CD14-positive monocyte (primary cell): ENCODE data around the gene PKDREJ. TPM values are rescaled to one million over a fixed set of nuclear protein-coding genes. Genes with fewer than 3 reads are reported as not detected.

Experiments used
- DNase-seq, 3 donors: peaks; one replicate each; pipeline ENCODE4 v3.0.0-alpha.2; 2011 to 2022
- H2AFZ ChIP-seq: 2 replicates; pipeline ENCODE4 v1.6.0; 2012; ENCODE audit warnings: mild to moderate bottlenecking, low read depth, low read length, inconsistent platforms; ENCODE audit not compliant: insufficient read depth, poor library complexity, severe bottlenecking
- H3K27ac ChIP-seq, 2 donors: 1 replicate in 1 of 2; 2 replicates in 1 of 2; pipeline ENCODE4 v1.5.1; 2012 to 2013; ENCODE audit warnings: low read length in 2 of 2, control low read depth in 1 of 2, inconsistent platforms in 1 of 2, low read depth in 1 of 2, mild to moderate bottlenecking in 1 of 2
- H3K27me3 ChIP-seq, 2 donors: one replicate each; pipeline versions ENCODE4 v1.6.0 to v1.6.1; 2011 to 2013; ENCODE audit warnings: low read length in 2 of 2; ENCODE audit not compliant: control insufficient read depth in 2 of 2, insufficient read depth in 2 of 2
- H3K36me3 ChIP-seq, 2 donors: replicated peaks in 1 of 2; 1 replicate in 1 of 2; 2 replicates in 1 of 2; pipeline versions ENCODE4 v1.5.1 to v1.6.1; 2012 to 2013; ENCODE audit warnings: low read length in 2 of 2, control low read depth in 1 of 2, inconsistent platforms in 1 of 2, mild to moderate bottlenecking in 1 of 2; ENCODE audit not compliant: insufficient read depth in 2 of 2, control insufficient read depth in 1 of 2
- H3K4me1 ChIP-seq, 2 donors: 1 replicate in 1 of 2; 2 replicates in 1 of 2; pipeline versions ENCODE4 v1.5.1 to v1.6.1; 2012 to 2013; ENCODE audit warnings: low read length in 2 of 2, control low read depth in 1 of 2, inconsistent platforms in 1 of 2, mild to moderate bottlenecking in 1 of 2, moderate library complexity in 1 of 2; ENCODE audit not compliant: insufficient read depth in 2 of 2, control insufficient read depth in 1 of 2
- H3K4me2 ChIP-seq: replicated peaks from 2 replicates; pipeline ENCODE3; 2012; ENCODE audit warnings: low read length, moderate library complexity, mild to moderate bottlenecking; ENCODE audit not compliant: poor library complexity, severe bottlenecking; ENCODE audit errors: extremely low read depth
- H3K4me3 ChIP-seq, 3 experiments: fragments of 200-600 bp in 1 of 3; sonication (generic) in 1 of 3; replicated peaks in 1 of 3; 1 replicate in 2 of 3; 2 replicates in 1 of 3; pipeline ENCODE4 v1.5.1; 2011 to 2013; ENCODE audit warnings: low read length in 3 of 3, mild to moderate bottlenecking in 3 of 3, control low read depth in 2 of 3, low read depth in 2 of 3, inconsistent platforms in 1 of 3, moderate library complexity in 1 of 3
- H3K79me2 ChIP-seq: 2 replicates; pipeline ENCODE4 v1.6.0; 2012; ENCODE audit warnings: mild to moderate bottlenecking, control low read depth, inconsistent platforms, low read length, moderate library complexity; ENCODE audit not compliant: insufficient read depth
- H3K9ac ChIP-seq: 2 replicates; pipeline ENCODE4 v1.6.0; 2017; ENCODE audit warnings: low read length, mild to moderate bottlenecking; ENCODE audit not compliant: insufficient read depth, poor library complexity, severe bottlenecking
- H3K9me3 ChIP-seq, 2 donors: replicated peaks in 1 of 2; 1 replicate in 1 of 2; 2 replicates in 1 of 2; pipeline versions ENCODE4 v1.5.1 to v1.6.1; 2012 to 2013; ENCODE audit warnings: low read length in 2 of 2, control low read depth in 1 of 2; ENCODE audit not compliant: control insufficient read depth in 1 of 2, insufficient read depth in 1 of 2
- H4K20me1 ChIP-seq: 2 replicates; pipeline ENCODE4 v1.6.0; 2012; ENCODE audit warnings: mild to moderate bottlenecking, low read length, control low read depth, moderate library complexity; ENCODE audit not compliant: insufficient read depth
- H3K27ac Mint-ChIP-seq, 7 donors: one replicate each; pipeline ENCODE4 v1.8.0; 2020; ENCODE audit warnings: mild to moderate bottlenecking in 7 of 7, mixed read lengths in 7 of 7, moderate library complexity in 6 of 7, inconsistent platforms in 2 of 7
- H3K27me3 Mint-ChIP-seq, 3 donors: one replicate each; pipeline ENCODE4 v1.8.0; 2021 to 2022; ENCODE audit warnings: low read depth in 3 of 3, mild to moderate bottlenecking in 3 of 3, mixed read lengths in 3 of 3, moderate library complexity in 3 of 3, inconsistent platforms in 1 of 3
- H3K36me3 Mint-ChIP-seq, 2 donors: one replicate each; pipeline ENCODE4 v1.8.0; 2020; ENCODE audit warnings: mixed read lengths in 2 of 2, inconsistent platforms in 1 of 2, mild to moderate bottlenecking in 1 of 2
- H3K4me1 Mint-ChIP-seq: one replicate; pipeline ENCODE4 v1.8.0; 2020; ENCODE audit warnings: mild to moderate bottlenecking, mixed read lengths
- H3K4me3 Mint-ChIP-seq, 2 donors: one replicate each; pipeline ENCODE4 v1.8.0; 2020; ENCODE audit warnings: mild to moderate bottlenecking in 2 of 2, mixed read lengths in 2 of 2, moderate library complexity in 1 of 2
- H3K9me3 Mint-ChIP-seq, 7 donors: one replicate each; pipeline ENCODE4 v1.8.0; 2020 to 2022; ENCODE audit warnings: mixed read lengths in 7 of 7, mild to moderate bottlenecking in 6 of 7, moderate library complexity in 6 of 7, inconsistent platforms in 2 of 7
- WGBS: methylation state at CpG from one replicate; pipeline ENCODE4 v1.1.5; 2013; ENCODE audit warnings: missing lambda C conversion rate; ENCODE audit not compliant: insufficient coverage; 5-methylcytosine and 5-hydroxymethylcytosine counted together
- intact Hi-C, 2 donors: fragments of 100-400 bp; cut with micrococcal nuclease; formaldehyde crosslinking; loops; one replicate each; pipeline versions ENCODE4 v1.15.0 to v1.15.1; 2023
- polyA plus RNA-seq, 3 donors: library from polyadenylated mRNA; depleted of rRNA in 1 of 3; unstranded in 2 of 3; stranded (reverse) in 1 of 3; fragments of 300-500 nt in 2 of 3; fragments of >200 nt in 1 of 3; fragmentation: Illumina TruSeq in 2 of 3; gene quantifications; 1 replicate in 2 of 3; 2 replicates in 1 of 3; pipeline ENCODE4 v1.2.3, GENCODE V29; 2012 to 2021
- TF ChIP-seq, protein P1 (sequence below): fragments of 200-600 bp; IDR thresholded peaks from one replicate; pipeline ENCODE4 v1.8.0; 2022; ENCODE audit warnings: antibody characterized with exemption, mild to moderate bottlenecking

Gene PKDREJ
- polyA plus RNA-seq, 3 donors, result not detected

DNA sequence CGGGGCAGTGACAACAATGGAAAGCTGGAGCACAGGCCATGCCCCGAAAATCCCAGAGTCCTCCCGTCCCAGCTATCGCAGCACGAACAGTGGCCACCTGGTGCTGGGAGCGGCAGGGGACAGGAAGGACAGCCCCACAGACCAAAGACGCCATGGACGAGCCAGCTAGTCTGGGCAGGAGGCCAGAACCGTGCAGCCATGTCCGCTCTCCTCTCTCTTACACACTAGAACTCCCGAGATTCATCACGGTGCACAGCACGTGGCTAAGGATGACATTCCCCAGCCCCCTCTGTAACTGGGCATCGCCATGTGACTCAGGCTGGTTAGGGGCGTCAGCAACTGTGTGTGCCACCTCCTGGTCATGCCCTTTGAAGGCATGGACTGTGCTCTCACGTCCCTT, 17.6 kb downstream of the PKDREJ start:
- no peak overlapping the region for H3K27ac ChIP-seq
- no peak overlapping the region for H3K9ac ChIP-seq
- Mint-ChIP-seq H3K4me3 (no peak overlapping the region), H3K27me3 (peaks cover 0 to 2% (median 0%) of the 10 kb centered on the region in 3 donors), H3K27ac (peak overlapping the region in 1 of 7 donors; percentile 74), H3K4me1 (peaks cover 19% of the 10 kb centered on the region), H3K9me3 (peaks cover 0 to 3% (median 0%) of the 10 kb centered on the region in 7 donors), H3K36me3 (peaks cover 22 to 23% of the 10 kb centered on the region in 2 donors)
- no peaks in the 10 kb centered on the region for H3K9me3 ChIP-seq
- H3K79me2 ChIP-seq, result peaks cover under 1% of the 10 kb centered on the region
- H2AFZ ChIP-seq, result no peak overlapping the region
- H3K4me2 ChIP-seq, result no peak overlapping the region
- no peaks in the 10 kb centered on the region for H3K27me3 ChIP-seq
- intact Hi-C loops, result no loop called here
- no peak for DNase-seq
- H3K4me1 ChIP-seq, result peaks cover 20 to 26% of the 10 kb centered on the region in 2 donors
- peaks cover 9 to 24% of the 10 kb centered on the region in 2 donors for H3K36me3 ChIP-seq
- no peaks in the 10 kb centered on the region for H4K20me1 ChIP-seq
- 85% methylated on average over 16 of the region's 16 CpGs for WGBS
- no peak overlapping the region for H3K4me3 ChIP-seq
- TF ChIP-seq, protein P1, sequence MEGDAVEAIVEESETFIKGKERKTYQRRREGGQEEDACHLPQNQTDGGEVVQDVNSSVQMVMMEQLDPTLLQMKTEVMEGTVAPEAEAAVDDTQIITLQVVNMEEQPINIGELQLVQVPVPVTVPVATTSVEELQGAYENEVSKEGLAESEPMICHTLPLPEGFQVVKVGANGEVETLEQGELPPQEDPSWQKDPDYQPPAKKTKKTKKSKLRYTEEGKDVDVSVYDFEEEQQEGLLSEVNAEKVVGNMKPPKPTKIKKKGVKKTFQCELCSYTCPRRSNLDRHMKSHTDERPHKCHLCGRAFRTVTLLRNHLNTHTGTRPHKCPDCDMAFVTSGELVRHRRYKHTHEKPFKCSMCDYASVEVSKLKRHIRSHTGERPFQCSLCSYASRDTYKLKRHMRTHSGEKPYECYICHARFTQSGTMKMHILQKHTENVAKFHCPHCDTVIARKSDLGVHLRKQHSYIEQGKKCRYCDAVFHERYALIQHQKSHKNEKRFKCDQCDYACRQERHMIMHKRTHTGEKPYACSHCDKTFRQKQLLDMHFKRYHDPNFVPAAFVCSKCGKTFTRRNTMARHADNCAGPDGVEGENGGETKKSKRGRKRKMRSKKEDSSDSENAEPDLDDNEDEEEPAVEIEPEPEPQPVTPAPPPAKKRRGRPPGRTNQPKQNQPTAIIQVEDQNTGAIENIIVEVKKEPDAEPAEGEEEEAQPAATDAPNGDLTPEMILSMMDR, result no peak

DNA sequence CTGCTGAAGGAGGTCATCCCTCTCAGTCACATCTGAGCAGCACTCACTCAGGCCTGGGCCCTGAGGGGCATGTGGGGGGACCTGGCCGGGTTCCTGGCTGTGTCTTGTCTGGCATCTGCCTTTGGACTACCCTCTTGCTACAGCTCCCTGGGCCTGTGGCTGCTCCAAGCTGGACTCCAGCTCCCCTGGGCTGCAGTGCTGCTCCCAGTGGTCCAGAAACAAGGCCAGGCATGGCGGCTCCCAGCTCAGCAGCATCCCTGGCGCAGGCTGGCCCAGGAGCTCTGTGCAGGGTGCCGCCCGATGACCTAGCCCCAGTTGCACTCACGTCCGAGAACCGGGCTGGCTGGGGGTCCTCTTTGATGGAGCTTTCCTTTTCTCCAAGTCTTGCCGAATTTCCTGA, 18.4 kb downstream of the PKDREJ start:
- Histone ChIP-seq H3K79me2 (no peaks in the 10 kb centered on the region), H3K4me2 (no peak overlapping the region), H3K9me3 (no peaks in the 10 kb centered on the region), H3K27me3 (no peaks in the 10 kb centered on the region), H3K27ac (no peak overlapping the region), H2AFZ (no peak overlapping the region), H3K4me1 (peaks cover 27 to 32% of the 10 kb centered on the region in 2 donors), H3K36me3 (peaks cover 9 to 24% of the 10 kb centered on the region in 2 donors), H4K20me1 (no peaks in the 10 kb centered on the region), H3K9ac (no peak overlapping the region), H3K4me3 (no peak overlapping the region)
- no peak for DNase-seq
- intact Hi-C loops, result no loop called here
- WGBS, result 95% methylated on average over 9 of the region's 9 CpGs
- H3K27ac Mint-ChIP-seq, result peak overlapping the region in 1 of 7 donors; percentile 52
- H3K4me3 Mint-ChIP-seq, result no peak overlapping the region
- H3K4me1 Mint-ChIP-seq, result peaks cover 24% of the 10 kb centered on the region
- H3K9me3 Mint-ChIP-seq, result peaks cover 0 to 3% (median 0%) of the 10 kb centered on the region in 7 donors
- TF ChIP-seq, protein P1, result no peak
- peaks cover 0 to 2% (median 0%) of the 10 kb centered on the region in 3 donors for H3K27me3 Mint-ChIP-seq
- H3K36me3 Mint-ChIP-seq, result peaks cover 23% of the 10 kb centered on the region in 2 donors
